Endothelial cell of umbilical vein (primary cell): Measurements from ENCODE around the gene TBX2. TPM values are rescaled to one million over a fixed set of nuclear protein-coding genes. Genes with fewer than 3 reads are reported as not detected.

Source experiments
- BruUV-seq: library from RNA; stranded (reverse); fragments of 400-500 nt; replicated peaks from 2 replicates; lab custom pipeline; 2021; lab: Mats Ljungman, UMichigan
- CTCF ChIA-PET: fragments of 300-600, 350-600 bp; sonication (Branson Sonifier 250); formaldehyde crosslinking; loops from one replicate; lab custom pipeline; 2021; ENCODE audit warnings: antibody characterized with exemption, inconsistent platforms; lab: Charles Lee
- POLR2A ChIA-PET: fragments of 300-600, 350-600 bp; sonication (Branson Sonifier 250); formaldehyde crosslinking; loops from one replicate; lab custom pipeline; 2021; ENCODE audit warnings: antibody characterized with exemption, inconsistent platforms; lab: Charles Lee
- DNase-seq: peaks from one replicate; pipeline ENCODE4 v3.0.0-alpha.2; 2011; ENCODE audit warnings: low read depth, low spot score
- FAIRE-seq: peaks from 2 replicates; lab custom pipeline; 2011; peaks lifted over from hg19 to GRCh38; lab: Jason Lieb, UNC
- H2AFZ ChIP-seq: 2 replicates; pipeline ENCODE4 v1.6.0; 2012; ENCODE audit warnings: low read depth, low read length, control low read depth, inconsistent platforms
- H3K27ac ChIP-seq: 2 replicates; pipeline ENCODE4 v1.5.1; 2011; ENCODE audit warnings: low read depth, mild to moderate bottlenecking, control low read depth, low read length, moderate library complexity; ENCODE audit not compliant: insufficient read depth
- H3K27me3 ChIP-seq, 2 experiments: 2 replicates each; pipeline versions ENCODE4 v1.6.0 to v1.6.1; 2011; ENCODE audit warnings: low read length in 2 of 2, mixed read lengths in 1 of 2; ENCODE audit not compliant: control insufficient read depth in 2 of 2, insufficient read depth in 2 of 2
- H3K36me3 ChIP-seq, 2 experiments: 2 replicates in 1 of 2; 3 replicates in 1 of 2; pipeline ENCODE4 v1.5.1; 2011; ENCODE audit warnings: low read length in 2 of 2, mild to moderate bottlenecking in 1 of 2, moderate library complexity in 1 of 2; ENCODE audit not compliant: control insufficient read depth in 2 of 2, insufficient read depth in 2 of 2; ENCODE audit errors: extremely low read depth in 1 of 2
- H3K4me1 ChIP-seq: 3 replicates; pipeline ENCODE4 v1.5.1; 2011; ENCODE audit warnings: mild to moderate bottlenecking, low read length; ENCODE audit not compliant: control insufficient read depth, insufficient read depth; ENCODE audit errors: extremely low read depth
- H3K4me2 ChIP-seq: 2 replicates; pipeline ENCODE4 v1.6.1; 2011; ENCODE audit warnings: low read length, control low read depth, mixed read lengths; ENCODE audit not compliant: insufficient read depth
- H3K4me3 ChIP-seq, 3 experiments: fragments of 200-600 bp in 1 of 3; sonication (generic), shearing (Covaris generic) in 1 of 3; replicated peaks in 1 of 3; 2 replicates each; pipeline ENCODE4 v1.5.1; 2011 to 2016; ENCODE audit warnings: control low read depth in 3 of 3, low read length in 3 of 3, mild to moderate bottlenecking in 2 of 3, inconsistent platforms in 1 of 3, low read depth in 1 of 3, moderate library complexity in 1 of 3; ENCODE audit not compliant: insufficient read depth in 1 of 3
- H3K79me2 ChIP-seq: 2 replicates; pipeline ENCODE4 v1.6.0; 2012; ENCODE audit warnings: low read length, inconsistent platforms; ENCODE audit not compliant: control insufficient read depth, insufficient read depth
- H3K9ac ChIP-seq: replicated peaks from 2 replicates; pipeline ENCODE3; 2011; ENCODE audit warnings: low read length, control low read depth; ENCODE audit not compliant: insufficient read depth; ENCODE audit errors: extremely low read depth
- H3K9me1 ChIP-seq: replicated peaks from 3 replicates; pipeline ENCODE4 v1.6.0; 2011; ENCODE audit warnings: mild to moderate bottlenecking, low read length; ENCODE audit not compliant: control insufficient read depth, insufficient read depth; ENCODE audit errors: extremely low read depth
- H3K9me3 ChIP-seq: replicated peaks from 2 replicates; pipeline ENCODE4 v1.5.1; 2012; ENCODE audit warnings: low read length, inconsistent platforms; ENCODE audit not compliant: control insufficient read depth, insufficient read depth
- H4K20me1 ChIP-seq: replicated peaks from 2 replicates; pipeline ENCODE3; 2011; ENCODE audit warnings: mild to moderate bottlenecking, low read length; ENCODE audit not compliant: control insufficient read depth, insufficient read depth; ENCODE audit errors: extremely low read depth
- EZH2 ChIP-seq: IDR thresholded peaks from 2 replicates; pipeline ENCODE4 v1.6.1; 2012; ENCODE audit warnings: borderline replicate concordance, low read depth, mild to moderate bottlenecking, moderate library complexity, low read length, inconsistent platforms; ENCODE audit not compliant: severe bottlenecking
- GATA2 ChIP-seq: IDR thresholded peaks from 2 replicates; pipeline ENCODE4 v1.7.0; 2011; ENCODE audit warnings: low read depth, mild to moderate bottlenecking, moderate library complexity, mixed read lengths, low read length; ENCODE audit not compliant: insufficient read length, insufficient read depth
- MYC ChIP-seq: IDR thresholded peaks from one replicate; pipeline ENCODE4 v1.6.1; 2011; ENCODE audit warnings: mild to moderate bottlenecking, low read depth, low read length
- POLR2A ChIP-seq: IDR thresholded peaks from 2 replicates; pipeline ENCODE4 v1.6.1; 2012; ENCODE audit warnings: low read depth, mild to moderate bottlenecking, control low read depth, low read length
- POLR2AphosphoS5 ChIP-seq: IDR thresholded peaks from 2 replicates; pipeline ENCODE4 v1.6.1; 2012; ENCODE audit warnings: low read depth, mild to moderate bottlenecking, control low read depth, low read length, moderate library complexity; ENCODE audit not compliant: insufficient read depth
- dilution Hi-C: fragments of 300-500 bp; cut with MboI; formaldehyde crosslinking; loops from one replicate; pipeline ENCODE4 v1.15.0; 2019; ENCODE audit warnings: low sequenced_read_pairs; ENCODE audit not compliant: extremely low pct_ligation_motif_present
- intact Hi-C: fragments of 100-400 bp; cut with micrococcal nuclease; formaldehyde crosslinking; loops from one replicate; pipeline ENCODE4 v1.10.0; 2022
- polyA plus RNA-seq, 4 experiments: library from polyadenylated mRNA; depleted of rRNA in 3 of 4; stranded (reverse) in 3 of 4; unstranded in 1 of 4; fragments of >200 nt; gene quantifications; 2 replicates each; pipeline versions ENCODE4 v1.2.1 to v1.2.3, GENCODE V29; 2011 to 2012; ENCODE audit warnings: missing spikeins in 1 of 4
- total RNA-seq: library from RNA; stranded (reverse); gene quantifications from 2 replicates; pipeline ENCODE4 v1.2.3, GENCODE V29; 2021
- TF ChIP-seq, protein P1 (sequence below), 2 donors: IDR thresholded peaks; 1 replicate in 1 of 2; 2 replicates in 1 of 2; pipeline ENCODE4 v1.5.1; 2011; ENCODE audit warnings: low read length in 2 of 2, mild to moderate bottlenecking in 2 of 2, moderate library complexity in 2 of 2, control low read depth in 1 of 2, inconsistent platforms in 1 of 2, low read depth in 1 of 2; ENCODE audit not compliant: insufficient read depth in 1 of 2; ENCODE audit errors: extremely low read depth in 1 of 2

Gene TBX2
- total and polyA plus RNA-seq, 2 donors (not counting 3 experiments of a cell fraction or from before 2014, with no cell fraction given) = not detected

DNA sequence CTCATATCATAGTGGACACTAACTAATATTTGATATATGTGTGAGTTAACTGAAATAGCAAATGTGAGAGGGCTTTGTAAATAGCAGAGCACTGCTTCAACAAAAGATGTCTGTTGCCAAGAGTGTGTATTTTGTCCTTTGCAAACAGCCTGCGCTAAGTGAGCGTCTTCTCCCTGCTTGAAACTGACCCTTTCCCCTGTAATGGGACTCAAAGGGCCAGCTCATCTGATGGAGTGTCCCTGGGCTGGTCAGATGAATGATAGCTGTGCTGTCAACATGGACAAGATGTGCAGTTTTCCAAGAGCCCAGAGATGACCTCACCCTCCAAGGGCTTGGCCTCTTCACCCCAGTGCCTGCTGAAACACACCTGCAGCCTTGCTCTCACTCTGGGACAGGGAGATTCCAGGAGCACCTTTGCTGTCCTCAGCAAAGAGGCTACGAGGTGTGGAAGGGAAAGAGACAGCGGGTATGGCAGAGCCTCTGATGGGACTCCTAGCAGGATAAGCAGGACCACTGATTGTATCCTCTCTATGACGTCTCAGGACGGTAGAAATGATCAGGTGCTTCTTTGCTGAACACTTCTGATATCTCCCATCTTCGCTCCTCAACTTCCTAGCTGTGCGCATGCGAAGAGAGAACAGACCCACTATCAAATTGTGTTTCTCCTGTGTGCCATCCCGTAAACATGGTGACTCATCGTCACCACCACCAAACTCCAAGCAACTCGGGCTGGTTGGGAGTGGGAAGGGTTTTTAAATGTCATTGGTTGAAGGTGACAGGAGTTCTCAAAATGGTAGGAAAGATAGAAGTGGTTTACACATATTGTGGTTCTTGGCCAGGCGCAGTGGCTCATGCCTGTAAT is 35.8 kb upstream of the TBX2 start:
- H3K4me2 ChIP-seq = no peak overlapping the region
- TF ChIP-seq POLR2A (no peak), POLR2AphosphoS5 (no peak), MYC (no peak)
- TF ChIP-seq, protein P1, sequence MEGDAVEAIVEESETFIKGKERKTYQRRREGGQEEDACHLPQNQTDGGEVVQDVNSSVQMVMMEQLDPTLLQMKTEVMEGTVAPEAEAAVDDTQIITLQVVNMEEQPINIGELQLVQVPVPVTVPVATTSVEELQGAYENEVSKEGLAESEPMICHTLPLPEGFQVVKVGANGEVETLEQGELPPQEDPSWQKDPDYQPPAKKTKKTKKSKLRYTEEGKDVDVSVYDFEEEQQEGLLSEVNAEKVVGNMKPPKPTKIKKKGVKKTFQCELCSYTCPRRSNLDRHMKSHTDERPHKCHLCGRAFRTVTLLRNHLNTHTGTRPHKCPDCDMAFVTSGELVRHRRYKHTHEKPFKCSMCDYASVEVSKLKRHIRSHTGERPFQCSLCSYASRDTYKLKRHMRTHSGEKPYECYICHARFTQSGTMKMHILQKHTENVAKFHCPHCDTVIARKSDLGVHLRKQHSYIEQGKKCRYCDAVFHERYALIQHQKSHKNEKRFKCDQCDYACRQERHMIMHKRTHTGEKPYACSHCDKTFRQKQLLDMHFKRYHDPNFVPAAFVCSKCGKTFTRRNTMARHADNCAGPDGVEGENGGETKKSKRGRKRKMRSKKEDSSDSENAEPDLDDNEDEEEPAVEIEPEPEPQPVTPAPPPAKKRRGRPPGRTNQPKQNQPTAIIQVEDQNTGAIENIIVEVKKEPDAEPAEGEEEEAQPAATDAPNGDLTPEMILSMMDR (IDR thresholded peaks at IDR 0.05; ENCODE audit: extremely low read depth in 1 of 2, insufficient read depth in 1 of 2, low read depth in 1 of 2, low read length in 2 of 2) = no peak
- no peaks in the 10 kb centered on the region for H3K9me1 ChIP-seq
- H2AFZ ChIP-seq = no peak overlapping the region
- no peaks in the 10 kb centered on the region for H3K4me1 ChIP-seq
- H3K27me3 ChIP-seq = peaks cover 4 to 15% of the 10 kb centered on the region in 2 experiments
- no peaks in the 10 kb centered on the region for H3K36me3 ChIP-seq
- H3K79me2 ChIP-seq = no peaks in the 10 kb centered on the region
- ChIA-PET POLR2A (no interaction called here), CTCF (interaction anchor here (1.6 to 1.7 kb wide), 2 partner anchors 11 to 392 kb away, joined by 3 to 4 read pairs; no protein-coding TSS in a partner anchor)
- no peak for FAIRE-seq
- H4K20me1 ChIP-seq = no peaks in the 10 kb centered on the region
- intact Hi-C loops = no loop called here
- dilution Hi-C loops = no loop called here
- H3K9me3 ChIP-seq = no peaks in the 10 kb centered on the region
- no peak overlapping the region for H3K4me3 ChIP-seq
- no peak for DNase-seq
- no peak overlapping the region for H3K9ac ChIP-seq
- no peak overlapping the region for H3K27ac ChIP-seq
- BruUV-seq = no TSS peak

DNA sequence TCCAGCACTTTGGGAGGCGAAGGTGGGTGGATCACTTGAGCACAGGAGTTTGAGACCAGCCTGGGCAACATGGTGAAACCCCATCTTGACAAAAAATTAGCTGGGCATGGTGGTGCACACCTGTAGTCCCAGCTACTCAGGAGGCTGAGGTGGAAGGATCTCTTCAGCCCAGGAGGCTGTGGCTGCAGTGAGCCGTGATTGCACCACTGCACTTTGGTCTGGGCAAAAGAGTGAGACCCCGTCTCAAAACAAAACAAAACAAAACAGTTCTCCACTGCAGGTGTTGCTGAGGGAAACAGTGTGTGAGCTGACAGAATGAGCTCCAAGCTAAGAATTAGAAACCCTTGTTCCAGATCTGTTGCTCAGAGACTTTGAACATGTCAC is 35.2 kb upstream of the TBX2 start:
- TF ChIP-seq MYC (no peak), POLR2AphosphoS5 (no peak), GATA2 (no peak), EZH2 (no peak)
- FAIRE-seq = no peak
- POLR2A ChIA-PET = no interaction called here
- no peak for DNase-seq
- dilution Hi-C loops = no loop called here
- CTCF ChIA-PET = interaction anchor here (1.5 kb wide), 1 partner anchor 15 kb away, joined by 3 read pairs; no protein-coding TSS in a partner anchor
- H3K27me3 ChIP-seq = peaks cover 4 to 15% of the 10 kb centered on the region in 2 experiments
- no peak overlapping the region for H3K4me3 ChIP-seq
- H3K4me2 ChIP-seq = no peak overlapping the region
- H3K9me1 ChIP-seq = no peaks in the 10 kb centered on the region
- H3K79me2 ChIP-seq = no peaks in the 10 kb centered on the region
- H3K27ac ChIP-seq = no peak overlapping the region
- intact Hi-C loops = no loop called here
- no peaks in the 10 kb centered on the region for H3K9me3 ChIP-seq
- no peaks in the 10 kb centered on the region for H4K20me1 ChIP-seq
- BruUV-seq = no TSS peak
- H3K36me3 ChIP-seq = no peaks in the 10 kb centered on the region
- H2AFZ ChIP-seq = no peak overlapping the region
- no peak overlapping the region for H3K9ac ChIP-seq
- no peaks in the 10 kb centered on the region for H3K4me1 ChIP-seq
